H1 (cell line): ENCODE results near the gene TRIM44. TPM values are rescaled to one million over a fixed set of nuclear protein-coding genes. Genes with fewer than 3 reads are reported as not detected.

Experiments used
- BACH1 ChIP-seq: IDR thresholded peaks from 2 replicates; pipeline ENCODE4 v1.6.1; 2012; ENCODE audit warnings: low read length, improper control_type of control experiment
- CBX8 ChIP-seq: fragments of 300-800, 300-1000 bp; sonication (generic); IDR thresholded peaks from 2 replicates; pipeline ENCODE4 v1.7.1; 2016; ENCODE audit warnings: low read depth, low read length, borderline replicate concordance
- CTCF ChIP-seq, 3 experiments: IDR thresholded peaks; 1 replicate in 2 of 3; 2 replicates in 1 of 3; pipeline versions ENCODE4 v1.5.1 to v1.6.1; 2011; ENCODE audit warnings: low read length in 3 of 3, mild to moderate bottlenecking in 3 of 3, inconsistent platforms in 2 of 3, low read depth in 1 of 3, moderate library complexity in 1 of 3; ENCODE audit not compliant: insufficient read depth in 1 of 3; ENCODE audit errors: control extremely low read depth in 1 of 3
- EZH2 ChIP-seq: fragments of 200-600 bp; sonication (generic); IDR thresholded peaks from 2 replicates; pipeline ENCODE4 v1.7.1; 2012; ENCODE audit warnings: low read depth, mild to moderate bottlenecking, moderate library complexity, low read length, inconsistent platforms; ENCODE audit not compliant: severe bottlenecking
- GABPA ChIP-seq: IDR thresholded peaks from 2 replicates; pipeline ENCODE4 v1.6.1; 2011; ENCODE audit warnings: mild to moderate bottlenecking, low read length, moderate library complexity, borderline replicate concordance; ENCODE audit not compliant: insufficient read depth
- MAX ChIP-seq: IDR thresholded peaks from 2 replicates; pipeline ENCODE4 v1.6.1; 2012; ENCODE audit warnings: inconsistent platforms
- RFX5 ChIP-seq: IDR thresholded peaks from 2 replicates; pipeline ENCODE4 v1.6.1; 2011; ENCODE audit warnings: low read depth, low read length, improper control_type of control experiment, borderline replicate concordance
- polyA plus RNA-seq, 7 experiments: library from polyadenylated mRNA; depleted of rRNA in 3 of 7; stranded (reverse) in 5 of 7; unstranded in 2 of 7; fragments of >200 nt in 5 of 7; fragments of 200-250 nt in 2 of 7; gene quantifications; 1 replicate in 5 of 7; 2 replicates in 1 of 7; 4 replicates in 1 of 7; pipeline versions ENCODE4 v1.2.1 to v1.2.3, GENCODE V29; 2011 to 2013; ENCODE audit warnings: missing spikeins in 2 of 7, mixed read lengths in 2 of 7
- total RNA-seq: library from RNA; stranded (reverse); fragmentation: NEBNext Ultra II Directional; extraction: Animal tissue kit (Norgen Biotek cat#: 25700); gene quantifications from 2 replicates; pipeline ENCODE4 v1.2.1, GENCODE V29; 2021

Gene TRIM44
- total and polyA plus RNA-seq, 2 of the 8 experiments (the other 6 are each of a cell fraction or from before 2014, with no cell fraction given): 13.9 to 34.4 TPM

GRCh38 chr11:35688023-35688422 lies 25.4 kb downstream of the TRIM44 start (continued):
- no peak for TF ChIP-seq CTCF (IDR thresholded peaks at IDR 0.05; ENCODE audit: control extremely low read depth in 1 of 3, insufficient read depth in 1 of 3, low read depth in 1 of 3, low read length in 3 of 3)
- no peak for TF ChIP-seq RFX5
- TF ChIP-seq EZH2: no peak
- no peak for TF ChIP-seq GABPA
- no peak for TF ChIP-seq MAX
- no peak for TF ChIP-seq BACH1
- no peak for TF ChIP-seq CBX8
- TF ChIP-seq, all 59 proteins: peak for 0
